C4-2B (cell line): ENCODE results near the gene ARMC9.

Experiments used
- H3K27ac ChIP-seq: fragments of 450-650 bp; 2 replicates; pipeline ENCODE4 v1.5.1; 2017
- ZFX ChIP-seq: fragments of 450-650 bp; IDR thresholded peaks from 2 replicates; pipeline ENCODE4 v1.6.1; 2017
- TF ChIP-seq, protein P1 (sequence below): fragments of 450-650 bp; conservative IDR thresholded peaks from 2 replicates; pipeline ENCODE4 v1.5.1; 2017; ENCODE audit warnings: mild to moderate bottlenecking

ARMC9 gene

DNA sequence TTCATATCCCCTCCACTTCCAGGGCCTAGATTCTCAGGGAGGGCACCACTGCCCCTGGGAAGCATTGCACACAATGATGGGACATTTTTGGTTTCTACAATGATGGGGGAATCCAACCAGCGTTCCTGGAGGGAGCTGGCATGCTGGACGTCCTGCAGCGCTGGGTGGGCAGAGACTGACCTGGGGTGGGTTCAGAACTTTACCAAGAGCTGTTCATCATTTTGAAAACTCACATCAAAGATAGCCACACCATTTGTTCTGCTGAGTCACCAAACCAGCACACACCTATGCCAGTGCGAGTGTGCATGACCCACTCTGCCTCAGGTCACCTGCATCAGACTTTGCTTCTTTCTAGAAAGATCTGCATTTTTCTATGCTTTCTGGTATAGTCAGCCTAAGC is 14.1 kb upstream of the ARMC9 start:
- no peak for TF ChIP-seq ZFX
- TF ChIP-seq, protein P1, sequence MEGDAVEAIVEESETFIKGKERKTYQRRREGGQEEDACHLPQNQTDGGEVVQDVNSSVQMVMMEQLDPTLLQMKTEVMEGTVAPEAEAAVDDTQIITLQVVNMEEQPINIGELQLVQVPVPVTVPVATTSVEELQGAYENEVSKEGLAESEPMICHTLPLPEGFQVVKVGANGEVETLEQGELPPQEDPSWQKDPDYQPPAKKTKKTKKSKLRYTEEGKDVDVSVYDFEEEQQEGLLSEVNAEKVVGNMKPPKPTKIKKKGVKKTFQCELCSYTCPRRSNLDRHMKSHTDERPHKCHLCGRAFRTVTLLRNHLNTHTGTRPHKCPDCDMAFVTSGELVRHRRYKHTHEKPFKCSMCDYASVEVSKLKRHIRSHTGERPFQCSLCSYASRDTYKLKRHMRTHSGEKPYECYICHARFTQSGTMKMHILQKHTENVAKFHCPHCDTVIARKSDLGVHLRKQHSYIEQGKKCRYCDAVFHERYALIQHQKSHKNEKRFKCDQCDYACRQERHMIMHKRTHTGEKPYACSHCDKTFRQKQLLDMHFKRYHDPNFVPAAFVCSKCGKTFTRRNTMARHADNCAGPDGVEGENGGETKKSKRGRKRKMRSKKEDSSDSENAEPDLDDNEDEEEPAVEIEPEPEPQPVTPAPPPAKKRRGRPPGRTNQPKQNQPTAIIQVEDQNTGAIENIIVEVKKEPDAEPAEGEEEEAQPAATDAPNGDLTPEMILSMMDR = no peak

DNA sequence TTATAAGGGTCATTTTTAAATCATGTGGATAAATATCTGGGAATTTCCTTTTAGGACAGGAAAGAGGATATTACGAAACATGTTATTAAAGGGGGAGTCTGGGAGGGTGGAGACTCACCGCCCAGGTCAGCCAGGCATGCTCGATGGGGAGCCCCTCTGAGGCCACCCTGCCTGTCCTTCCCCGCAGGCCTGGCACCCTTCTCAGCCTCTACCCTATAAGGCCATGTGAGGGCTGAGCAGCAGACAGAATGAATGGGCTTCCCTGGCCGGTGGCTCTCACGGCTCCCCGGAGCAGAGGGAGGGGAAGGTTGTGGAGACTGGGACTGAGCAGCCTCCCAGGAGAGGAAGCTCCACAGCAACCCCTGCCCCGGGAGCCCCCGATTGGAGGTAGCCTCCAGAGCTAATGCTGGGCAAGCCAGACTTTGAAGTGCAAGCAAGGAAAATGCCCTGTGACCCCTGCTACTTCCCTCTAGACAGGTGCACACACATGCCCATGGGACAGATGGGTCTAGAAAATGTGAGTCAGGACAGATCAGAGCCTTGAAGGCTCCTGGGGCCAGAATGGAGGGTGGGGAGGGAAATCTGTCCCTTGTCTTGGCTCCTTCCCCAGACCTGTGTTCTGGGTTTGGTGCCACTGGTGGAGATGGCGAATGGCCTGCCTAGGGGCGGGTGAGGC is 13.2 kb upstream of the ARMC9 start:
- H3K27ac ChIP-seq = no peak overlapping the region
- no peak for TF ChIP-seq ZFX
- TF ChIP-seq, protein P1 = no peak

More for the DNA sequence above, 14.1 kb upstream of the ARMC9 start:
- no peak overlapping the region for H3K27ac ChIP-seq

DNA sequence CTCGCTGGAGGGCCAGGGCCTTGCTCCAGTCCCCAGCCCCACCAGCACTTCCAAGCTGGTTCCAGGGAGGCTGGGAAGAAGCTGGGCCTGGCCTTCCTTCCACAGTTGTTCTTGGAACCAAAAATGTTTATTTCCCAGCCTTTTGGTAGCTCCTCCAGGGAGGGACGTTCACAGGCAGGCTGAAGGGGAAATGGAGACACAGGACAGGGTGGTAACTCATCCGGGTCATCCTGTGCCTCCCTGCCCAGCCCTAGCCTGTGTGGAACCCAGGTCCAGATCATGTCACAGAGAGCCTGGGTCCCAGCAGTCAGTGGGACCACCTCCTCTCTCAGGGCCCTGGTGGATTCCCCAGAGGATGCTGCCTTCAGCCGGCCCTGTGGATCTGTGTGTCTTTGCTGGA is 12.5 kb upstream of the ARMC9 start:
- H3K27ac ChIP-seq = no peak overlapping the region

DNA sequence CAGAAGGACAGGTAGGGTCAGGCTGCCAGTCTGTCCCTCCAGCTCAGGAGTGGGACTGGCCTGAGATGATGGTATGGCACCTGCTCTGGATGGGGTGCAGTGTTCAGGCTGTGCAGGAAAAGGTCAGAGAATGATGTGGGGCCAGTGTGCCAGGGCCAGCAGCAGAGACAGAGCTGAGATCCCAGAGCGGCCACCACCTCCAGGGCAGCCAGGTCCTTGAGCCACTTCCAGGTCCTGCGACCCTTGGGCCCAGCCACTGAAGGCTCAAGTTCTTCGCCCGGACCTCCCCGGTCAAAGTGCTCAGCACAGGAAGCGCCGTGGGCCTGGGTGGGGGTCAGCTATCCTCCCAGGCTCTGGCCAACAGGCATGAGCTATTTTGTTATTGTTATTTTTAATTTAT is 12.1 kb upstream of the ARMC9 start:
- TF ChIP-seq ZFX = no peak
- TF ChIP-seq, protein P1 = no peak

More for the DNA sequence above, 12.5 kb upstream of the ARMC9 start:
- no peak for TF ChIP-seq ZFX
- TF ChIP-seq, protein P1 = no peak

DNA sequence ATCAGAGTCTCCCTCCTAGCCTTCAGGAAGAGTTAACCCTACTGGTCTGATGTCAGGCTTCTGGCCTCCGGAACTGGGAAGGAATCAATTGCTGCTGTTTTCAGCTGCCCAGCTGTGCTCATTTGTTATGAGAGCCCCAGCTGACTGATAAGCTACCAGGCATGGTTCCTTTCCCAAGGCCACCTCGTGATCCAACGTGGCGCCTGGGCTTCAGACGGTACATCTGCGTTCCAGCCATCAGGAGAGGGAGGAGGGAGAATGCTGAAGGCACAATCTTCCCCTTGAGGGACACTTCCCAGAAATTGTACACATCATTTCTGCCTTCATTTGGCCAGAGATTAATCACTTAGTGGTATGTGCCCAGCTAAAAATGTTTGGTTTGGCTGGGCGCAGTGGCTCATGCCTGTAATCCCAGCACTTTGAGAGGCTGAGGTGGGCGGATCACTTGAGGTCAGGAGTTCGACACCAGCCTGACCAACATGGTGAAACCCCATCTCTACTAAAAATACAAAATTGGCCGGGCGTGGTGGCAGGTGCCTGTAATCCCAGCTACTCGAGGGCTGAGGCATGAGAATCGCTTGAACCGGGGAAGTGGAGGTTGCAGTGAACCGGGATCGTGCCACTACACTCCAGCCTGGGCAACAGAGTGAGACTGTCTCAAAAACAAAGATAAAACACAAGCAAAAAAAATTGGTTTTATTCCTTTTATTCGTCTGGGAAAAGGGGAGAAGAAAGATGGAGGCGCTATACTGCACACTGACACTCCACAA is 10.5 kb upstream of the ARMC9 start:
- no peak overlapping the region for H3K27ac ChIP-seq
- TF ChIP-seq, protein P1 = no peak
- no peak for TF ChIP-seq ZFX

More for the DNA sequence above, 12.1 kb upstream of the ARMC9 start:
- no peak overlapping the region for H3K27ac ChIP-seq

DNA sequence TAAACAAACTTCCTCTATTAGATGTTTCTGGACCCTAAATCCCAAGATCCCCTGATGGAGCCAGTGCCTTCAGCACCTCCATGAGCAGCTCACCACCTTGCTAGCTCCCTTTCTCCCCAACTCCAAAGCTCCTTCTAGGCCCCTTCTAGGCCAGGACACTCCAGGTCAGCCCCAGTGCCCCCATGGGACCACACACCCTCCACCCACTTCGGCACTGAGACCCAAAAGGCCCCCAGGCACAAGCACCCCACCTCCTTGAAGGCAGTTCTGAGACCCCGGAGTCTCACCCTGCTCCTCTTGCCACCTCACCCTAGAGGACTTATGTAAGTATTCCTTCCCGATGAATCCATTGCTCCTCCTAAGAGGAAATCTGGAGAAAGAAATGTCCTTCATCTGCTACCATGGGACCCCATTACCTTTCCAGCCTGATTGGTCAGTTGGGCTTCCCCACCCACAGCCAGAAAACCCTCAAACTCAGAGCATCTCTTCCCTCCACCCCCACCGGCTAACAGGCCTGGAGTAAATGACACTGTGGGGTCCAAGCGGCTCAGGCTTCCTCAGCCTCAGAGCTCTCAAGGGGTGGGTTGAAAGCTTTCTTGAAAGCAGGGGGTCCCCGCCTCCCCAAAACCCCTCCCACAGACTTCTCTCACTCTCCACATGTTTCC is 9.8 kb upstream of the ARMC9 start:
- TF ChIP-seq, protein P1 = no peak
- TF ChIP-seq ZFX = no peak
- no peak overlapping the region for H3K27ac ChIP-seq

DNA sequence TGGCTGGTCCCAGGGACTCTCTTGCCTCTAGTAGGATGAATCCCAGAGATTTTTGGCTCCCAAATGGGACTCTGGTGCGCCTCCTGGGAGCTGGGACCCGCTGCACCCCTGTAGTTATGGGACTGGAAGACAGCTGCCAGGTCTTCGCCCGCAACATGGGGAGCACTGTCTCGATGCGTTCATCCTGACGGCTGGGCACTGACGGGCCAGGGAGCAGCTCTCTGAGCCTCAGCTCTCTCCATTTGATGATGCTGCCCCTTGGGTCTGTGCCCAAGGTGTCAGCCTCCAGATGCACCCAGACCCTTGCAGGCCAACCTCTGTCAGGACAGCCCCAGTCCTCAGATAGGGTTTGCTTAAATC is 9.3 kb upstream of the ARMC9 start:
- TF ChIP-seq, protein P1 = no peak
- no peak for TF ChIP-seq ZFX

More for the DNA sequence above, 9.3 kb upstream of the ARMC9 start:
- no peak overlapping the region for H3K27ac ChIP-seq
